ENCODE results near the gene ZNF831. TPM values are rescaled to one million over a fixed set of nuclear protein-coding genes. Genes with fewer than 3 reads are reported as not detected.
A peak's percentile ranks its signal among the peaks of the same experiment; 100 is the strongest.

The ZNF831 gene
- total RNA-seq, 4 donors from 2014 or later, result 0.15 to 1.2 (median 0.37) TPM

GRCh38 chr20:59217794-59218280 is 54.2 kb downstream of the ZNF831 start:
- peaks cover 0 to 17% (median 3%) of the 10 kb centered on the region in 3 donors for H3K4me1 ChIP-seq
- H3K36me3 ChIP-seq, result no peaks in the 10 kb centered on the region
- TF ChIP-seq EP300 (IDR thresholded peaks at IDR 0.05) (no peak), POLR2A (IDR thresholded peaks at IDR 0.05) (no peak), POLR2AphosphoS5 (IDR thresholded peaks at IDR 0.05) (no peak), CTCF (IDR thresholded peaks at IDR 0.05) (no peak)
- ATAC-seq, result no peak
- H3K27ac ChIP-seq, result no peak overlapping the region
- 50 to 66% methylated on average over 2 of the region's 2 CpGs for WGBS, 2 donors (ENCODE audit: low coverage in 1 of 2)
- H3K9me3 ChIP-seq, result no peaks in the 10 kb centered on the region
- H3K4me3 ChIP-seq, result no peak overlapping the region
- H3K27me3 ChIP-seq, result peaks cover 33% of the 10 kb centered on the region

- no peaks in the 10 kb centered on the region for H3K9me3 ChIP-seq
- peaks cover 0 to 26% (median 8%) of the 10 kb centered on the region in 3 donors for H3K4me1 ChIP-seq
- TF ChIP-seq POLR2A (IDR thresholded peaks at IDR 0.05) (no peak), CTCF (IDR thresholded peaks at IDR 0.05) (no peak), EP300 (IDR thresholded peaks at IDR 0.05) (no peak), POLR2AphosphoS5 (IDR thresholded peaks at IDR 0.05) (no peak)
- WGBS, 2 donors (ENCODE audit: low coverage in 1 of 2), result 65 to 73% methylated on average over 3 to 6 of the region's 8 CpGs
- no peak overlapping the region for H3K27ac ChIP-seq
- ATAC-seq, result no peak
- H3K27me3 ChIP-seq, result peaks cover 46% of the 10 kb centered on the region
- H3K4me3 ChIP-seq, result no peak overlapping the region
- H3K36me3 ChIP-seq, result no peaks in the 10 kb centered on the region
Observed at GRCh38 chr20:59219211-59219610, 55.6 kb downstream of the ZNF831 start.

- Histone ChIP-seq H3K9me3 (no peaks in the 10 kb centered on the region), H3K27ac (no peak overlapping the region), H3K4me3 (no peak overlapping the region), H3K27me3 (peaks cover 51% of the 10 kb centered on the region), H3K4me1 (peaks cover 0 to 26% (median 8%) of the 10 kb centered on the region in 3 donors), H3K36me3 (no peaks in the 10 kb centered on the region)
- no peak for TF ChIP-seq EP300 (IDR thresholded peaks at IDR 0.05)
- TF ChIP-seq POLR2AphosphoS5 (IDR thresholded peaks at IDR 0.05), result no peak
- no peak for TF ChIP-seq CTCF (IDR thresholded peaks at IDR 0.05)
- no peak for TF ChIP-seq POLR2A (IDR thresholded peaks at IDR 0.05)
- WGBS, 2 donors (ENCODE audit: low coverage in 1 of 2), result 89% methylated on average over 3 of the region's 5 CpGs; no CpG with 5 or more reads in 1 of the 2 donors
- no peak for ATAC-seq
Observed at GRCh38 chr20:59220161-59220560, 56.5 kb downstream of the ZNF831 start.

- peak; percentile 30 for ATAC-seq
- TF ChIP-seq EP300 (IDR thresholded peaks at IDR 0.05) (no peak), POLR2AphosphoS5 (IDR thresholded peaks at IDR 0.05) (no peak), POLR2A (IDR thresholded peaks at IDR 0.05) (no peak), CTCF (IDR thresholded peaks at IDR 0.05) (no peak)
- Histone ChIP-seq H3K27me3 (peaks cover 60% of the 10 kb centered on the region), H3K9me3 (no peaks in the 10 kb centered on the region), H3K27ac (no peak overlapping the region), H3K4me3 (no peak overlapping the region), H3K4me1 (peaks cover 0 to 26% (median 8%) of the 10 kb centered on the region in 3 donors), H3K36me3 (no peaks in the 10 kb centered on the region)
- 50 to 56% methylated on average over 1 to 9 of the region's 9 CpGs for WGBS, 2 donors (ENCODE audit: low coverage in 1 of 2)
Observed at GRCh38 chr20:59221049-59221706, 57.6 kb downstream of the ZNF831 start.
